ENCODE results near the gene FKBP1B. TPM values are rescaled to one million over a fixed set of nuclear protein-coding genes. Genes with fewer than 3 reads are reported as not detected.

FKBP1B gene
- polyA plus RNA-seq, 1 of the 3 experiments (the other 2 are of a cell fraction) = 69.7 TPM

GRCh38 chr2:24038786-24039499 lies 10.6 kb upstream of the FKBP1B start:
- no peak for DNase-seq
- Histone ChIP-seq H3K9me2 (no peaks in the 10 kb centered on the region), H3K79me2 (ENCODE audit: insufficient read depth) (peaks cover 62% of the 10 kb centered on the region), H3K9ac (no peak overlapping the region), H2AFZ (ENCODE audit: low read depth) (no peak overlapping the region), H3K9me3 (no peaks in the 10 kb centered on the region), H3K27ac (ENCODE audit: low read depth in 2 of 2, low read length in 1 of 2) (no peak overlapping the region), H3F3A (replicated peaks; ENCODE audit: insufficient read depth) (no peaks in the 10 kb centered on the region), H4K20me1 (ENCODE audit: insufficient read depth) (no peaks in the 10 kb centered on the region), H3K4me2 (no peak overlapping the region), H3K4me1 (ENCODE audit: control insufficient read depth in 1 of 2, insufficient read depth in 2 of 2, low read depth in 1 of 2, low read length in 1 of 2) (no peaks in the 10 kb centered on the region), H3K27me3 (ENCODE audit: insufficient read depth) (no peaks in the 10 kb centered on the region), H3K4me3 (ENCODE audit: low read depth in 2 of 2, low read length in 1 of 2) (no peak overlapping the region), H3K36me3 (replicated peaks in 1 of 2; ENCODE audit: control insufficient read depth in 1 of 2, insufficient read depth in 2 of 2, low read length in 1 of 2) (peaks cover 19 to 27% of the 10 kb centered on the region in 2 experiments)
- 89% methylated on average over 8 of the region's 9 CpGs for WGBS (ENCODE audit: low lambda C conversion rate)
- no peak for TF ChIP-seq RCOR1 (IDR thresholded peaks at IDR 0.05; ENCODE audit: low read length)
- no peak for TF ChIP-seq ELF1 (IDR thresholded peaks at IDR 0.05)
- no peak for TF ChIP-seq NFIC (IDR thresholded peaks at IDR 0.05; ENCODE audit: borderline replicate concordance)
- TF ChIP-seq IRF3 (IDR thresholded peaks at IDR 0.05; ENCODE audit: low read depth, low read length) = no peak
- TF ChIP-seq NRF1 (IDR thresholded peaks at IDR 0.05; ENCODE audit: low read depth, low read length) = no peak
- TF ChIP-seq RAD21 (IDR thresholded peaks at IDR 0.05; ENCODE audit: low read length) = no peak
- no peak for TF ChIP-seq USF1 (IDR thresholded peaks at IDR 0.05; ENCODE audit: borderline replicate concordance, low read depth)
- TF ChIP-seq EP300 (IDR thresholded peaks at IDR 0.05; ENCODE audit: borderline replicate concordance in 1 of 2, low read depth in 1 of 2, low read length in 1 of 2) = no peak
- CTCF ChIA-PET = no interaction called here
- POLR2A ChIA-PET = no interaction called here

- Histone ChIP-seq H3K27me3 (ENCODE audit: insufficient read depth) (no peaks in the 10 kb centered on the region), H3K36me3 (replicated peaks in 1 of 2; ENCODE audit: control insufficient read depth in 1 of 2, insufficient read depth in 2 of 2, low read length in 1 of 2) (peaks cover 11 to 27% of the 10 kb centered on the region in 2 experiments), H3K4me3 (ENCODE audit: low read depth in 2 of 2, low read length in 1 of 2) (no peak overlapping the region), H3K9me2 (no peaks in the 10 kb centered on the region), H4K20me1 (ENCODE audit: insufficient read depth) (no peaks in the 10 kb centered on the region), H2AFZ (ENCODE audit: low read depth) (no peak overlapping the region), H3K79me2 (ENCODE audit: insufficient read depth) (peaks cover 64% of the 10 kb centered on the region), H3K9ac (no peak overlapping the region), H3F3A (replicated peaks; ENCODE audit: insufficient read depth) (no peaks in the 10 kb centered on the region), H3K27ac (ENCODE audit: low read depth in 2 of 2, low read length in 1 of 2) (no peak overlapping the region), H3K9me3 (no peaks in the 10 kb centered on the region), H3K4me1 (ENCODE audit: control insufficient read depth in 1 of 2, insufficient read depth in 2 of 2, low read depth in 1 of 2, low read length in 1 of 2) (no peaks in the 10 kb centered on the region), H3K4me2 (no peak overlapping the region)
- DNase-seq = no peak
- WGBS (ENCODE audit: low lambda C conversion rate) = 96% methylated on average over 4 of the region's 4 CpGs
- POLR2A ChIA-PET = no interaction called here
- CTCF ChIA-PET = interaction anchor here (1.2 kb wide), 1 partner anchor 10 kb away, joined by 3 read pairs; no protein-coding TSS in a partner anchor
- TF ChIP-seq RFX5 (IDR thresholded peaks at IDR 0.05; ENCODE audit: low read length) = no peak
- no peak for TF ChIP-seq REST (IDR thresholded peaks at IDR 0.05; ENCODE audit: low read depth, low read length)
- TF ChIP-seq TCF12 (IDR thresholded peaks at IDR 0.05) = no peak
- TF ChIP-seq RXRA (IDR thresholded peaks at IDR 0.05; ENCODE audit: borderline replicate concordance, low read depth) = no peak
- no peak for TF ChIP-seq EZH2phosphoT487 (IDR thresholded peaks at IDR 0.05; ENCODE audit: borderline replicate concordance, low read depth)
- no peak for TF ChIP-seq PBX3 (IDR thresholded peaks at IDR 0.05)
- TF ChIP-seq FOXJ3 (CRISPR knock-in tag; IDR thresholded peaks at IDR 0.05) = no peak
- TF ChIP-seq USF2 (IDR thresholded peaks at IDR 0.05; ENCODE audit: borderline replicate concordance, low read depth, low read length) = no peak
- TF ChIP-seq ZBTB33 (IDR thresholded peaks at IDR 0.05; ENCODE audit: borderline replicate concordance, low read depth) = no peak
- no peak for TF ChIP-seq TAF1 (IDR thresholded peaks at IDR 0.05; ENCODE audit: borderline replicate concordance, low read depth, low read length)
Observed at GRCh38 chr2:24040511-24040910, 9.0 kb upstream of the FKBP1B start.
